ENCODE measurements around the gene ZNF695.

- no peak for TF ChIP-seq TFDP1 (CRISPR knock-in tag; IDR thresholded peaks at IDR 0.05; ENCODE audit: borderline replicate concordance)
- TF ChIP-seq CTCF (CRISPR knock-in tag; IDR thresholded peaks at IDR 0.05), result no peak
- no peak for TF ChIP-seq EP300 (IDR thresholded peaks at IDR 0.05; ENCODE audit: low read depth in 2 of 2, low read length in 2 of 2)
- TF ChIP-seq EP300 (CRISPR knock-in tag; IDR thresholded peaks at IDR 0.05; ENCODE audit: borderline replicate concordance), result no peak
- no peak for TF ChIP-seq NFE2L2 (IDR thresholded peaks at IDR 0.05; ENCODE audit: low read length)
- no peak for TF ChIP-seq CBX5 (CRISPR knock-in tag; IDR thresholded peaks at IDR 0.05; ENCODE audit: borderline replicate concordance)
These were observed 53.7 kb downstream of the ZNF695 start for GRCh38 chr1:246954126-246954525.

Measured in HepG2 (cell line).